Neutrophil (primary cell): ENCODE data around the gene THSD4.

Experiments
- H3K27ac ChIP-seq: fragments of 200-600 bp; sonication (generic); 2 replicates; pipeline ENCODE4 v1.5.1; 2016; ENCODE audit warnings: mild to moderate bottlenecking, moderate library complexity
- H3K27me3 ChIP-seq: fragments of 200-600 bp; sonication (generic); 2 replicates; pipeline ENCODE4 v1.6.0; 2016; ENCODE audit warnings: mild to moderate bottlenecking
- H3K36me3 ChIP-seq: fragments of 200-600 bp; sonication (generic); 2 replicates; pipeline ENCODE4 v1.5.1; 2017
- H3K4me1 ChIP-seq, 2 experiments: fragments of 200-600 bp in 1 of 2; sonication (generic) in 1 of 2; 1 replicate in 1 of 2; 2 replicates in 1 of 2; pipeline versions ENCODE4 v1.5.1 to v1.6.1; 2013 to 2016; ENCODE audit warnings: low read depth in 1 of 2, low read length in 1 of 2, mild to moderate bottlenecking in 1 of 2, moderate library complexity in 1 of 2; ENCODE audit not compliant: control insufficient read depth in 1 of 2, insufficient read depth in 1 of 2
- H3K4me3 ChIP-seq, 2 experiments: fragments of 200-600 bp in 1 of 2; sonication (generic) in 1 of 2; 1 replicate in 1 of 2; 2 replicates in 1 of 2; pipeline ENCODE4 v1.5.1; 2013 to 2016; ENCODE audit warnings: low read depth in 1 of 2, low read length in 1 of 2, mild to moderate bottlenecking in 1 of 2, moderate library complexity in 1 of 2
- H3K9me3 ChIP-seq: fragments of 200-600 bp; sonication (generic); 2 replicates; pipeline ENCODE4 v1.5.1; 2016
- CTCF ChIP-seq: fragments of 200-600 bp; sonication (generic); IDR thresholded peaks from 2 replicates; pipeline ENCODE4 v1.5.1; 2016; ENCODE audit warnings: antibody characterized with exemption

THSD4 gene

GRCh38 chr15:71804226-71804625, 689.0 kb downstream of the THSD4 start:
- Histone ChIP-seq H3K9me3 (no peaks in the 10 kb centered on the region), H3K4me3 (no peak overlapping the region), H3K27ac (no peak overlapping the region), H3K36me3 (no peaks in the 10 kb centered on the region), H3K27me3 (no peaks in the 10 kb centered on the region), H3K4me1 (no peaks in the 10 kb centered on the region)
- no peak for TF ChIP-seq CTCF

DNA sequence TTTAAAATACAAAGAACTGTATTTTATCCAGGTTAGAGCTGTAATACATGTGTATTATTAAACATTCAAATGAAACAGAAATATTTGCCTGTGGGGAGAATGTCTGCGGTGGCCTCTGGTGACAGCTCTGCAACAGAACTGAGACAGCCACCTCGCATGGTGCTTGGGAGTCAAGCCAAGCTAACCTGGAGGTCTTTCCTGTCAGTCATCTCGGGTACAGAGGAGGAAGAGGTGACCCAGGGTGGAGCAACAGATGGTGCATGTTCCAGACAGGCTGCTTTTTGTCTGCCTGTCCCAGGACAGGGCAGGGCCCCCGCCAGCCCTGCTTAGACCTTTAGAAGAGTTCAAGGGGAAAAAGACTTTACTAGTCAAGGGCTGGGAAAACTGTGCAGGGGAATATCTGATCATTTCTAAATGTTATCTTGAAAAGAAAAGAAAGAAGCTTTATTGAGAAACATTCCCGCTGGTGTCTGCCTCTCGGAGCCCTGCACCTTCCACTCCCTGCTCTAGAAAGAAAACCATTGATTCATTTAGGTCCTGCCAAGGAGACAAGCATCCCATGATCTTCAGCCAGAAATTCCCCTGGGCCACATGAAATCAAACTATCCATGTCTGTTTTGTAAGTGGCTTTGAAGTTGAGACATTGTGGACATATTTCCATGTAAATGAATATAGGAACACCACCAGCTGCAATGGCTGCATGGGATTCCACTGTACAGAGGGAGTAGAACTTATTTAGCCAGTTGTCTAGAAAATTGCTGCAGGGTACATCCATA, 689.6 kb downstream of the THSD4 start:
- Histone ChIP-seq H3K4me3 (no peak overlapping the region), H3K9me3 (no peaks in the 10 kb centered on the region), H3K27ac (no peak overlapping the region), H3K36me3 (no peaks in the 10 kb centered on the region), H3K27me3 (no peaks in the 10 kb centered on the region), H3K4me1 (no peaks in the 10 kb centered on the region)
- no peak for TF ChIP-seq CTCF

DNA sequence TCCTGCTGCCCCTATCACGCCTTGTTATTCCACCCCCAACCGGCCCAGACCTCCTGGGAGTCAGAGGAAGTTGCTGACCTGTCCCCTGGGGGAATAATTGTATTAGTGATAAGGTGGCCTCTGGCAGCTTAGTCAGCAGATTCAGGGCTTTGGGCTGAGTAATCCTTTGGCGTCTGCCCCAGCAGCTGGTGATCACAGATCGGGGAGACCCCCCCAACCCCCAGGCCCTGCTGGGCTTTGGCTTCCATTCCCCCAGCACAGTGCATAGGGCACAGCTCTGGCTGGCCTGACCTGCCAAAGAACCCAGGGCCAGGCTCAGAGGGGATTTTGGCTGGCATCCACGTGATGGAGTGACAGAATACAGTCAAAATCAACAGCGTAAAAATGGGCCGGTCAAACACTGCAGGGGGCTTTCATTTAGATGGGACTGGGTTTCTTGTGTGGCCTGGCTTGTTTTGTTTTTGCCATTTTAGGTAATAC, 691.2 kb downstream of the THSD4 start:
- Histone ChIP-seq H3K4me1 (no peaks in the 10 kb centered on the region), H3K36me3 (no peaks in the 10 kb centered on the region), H3K27me3 (no peaks in the 10 kb centered on the region), H3K27ac (no peak overlapping the region), H3K9me3 (no peaks in the 10 kb centered on the region), H3K4me3 (no peak overlapping the region)
- no peak for TF ChIP-seq CTCF

- H3K4me1 ChIP-seq = no peaks in the 10 kb centered on the region
- H3K9me3 ChIP-seq = no peaks in the 10 kb centered on the region
- no peak overlapping the region for H3K4me3 ChIP-seq
- TF ChIP-seq CTCF = no peak
- H3K36me3 ChIP-seq = no peaks in the 10 kb centered on the region
- H3K27ac ChIP-seq = no peak overlapping the region
- H3K27me3 ChIP-seq = no peaks in the 10 kb centered on the region
Measured at GRCh38 chr15:71807125-71807629, 691.9 kb downstream of the THSD4 start.

GRCh38 chr15:71807691-71808091, 692.4 kb downstream of the THSD4 start:
- Histone ChIP-seq H3K27ac (no peak overlapping the region), H3K36me3 (no peaks in the 10 kb centered on the region), H3K27me3 (no peaks in the 10 kb centered on the region), H3K4me3 (no peak overlapping the region), H3K4me1 (no peaks in the 10 kb centered on the region), H3K9me3 (no peaks in the 10 kb centered on the region)
- TF ChIP-seq CTCF = no peak
